ENCODE data around the gene FOXD4L4.
"Not testable (repeated sequence)": the region's sequence is repeated elsewhere in the genome, so short reads cannot be mapped to it uniquely, and the experiment has no call there.

FOXD4L4 gene

GRCh38 chr9:65737096-65737564 is at the start of gene FOXD4L4:
TSS of gene FOXD4L4 (plus strand) at chr9:65737146. CDS start at chr9:65737146, 0 bp downstream.
- DNase-seq (ENCODE audit: low read depth) = not testable (repeated sequence)

GRCh38 chr9:65703550-65703949 is 33.4 kb upstream of the FOXD4L4 start:
- DNase-seq (ENCODE audit: low read depth) = not testable (repeated sequence)

GRCh38 chr9:65714445-65714844 is 22.5 kb upstream of the FOXD4L4 start:
- not testable (repeated sequence) for DNase-seq (ENCODE audit: low read depth)

GRCh38 chr9:65738133-65738532 is 1.2 kb downstream of the FOXD4L4 start:
- DNase-seq (ENCODE audit: low read depth) = not testable (repeated sequence)
